H9 (cell line): ENCODE measurements around the gene DCT. TPM values are rescaled to one million over a fixed set of nuclear protein-coding genes. Genes with fewer than 3 reads are reported as not detected.

Experiments used
- DNase-seq: peaks from one replicate; pipeline ENCODE4 v3.0.0-alpha.2; 2017
- H2AFZ ChIP-seq: one replicate; pipeline ENCODE4 v1.6.1; 2013; ENCODE audit warnings: mild to moderate bottlenecking, low read length, control low read depth, moderate library complexity
- H2AK5ac ChIP-seq: 2 replicates; pipeline ENCODE4 v1.6.1; 2013; ENCODE audit warnings: low read length, control low read depth, mixed read lengths; ENCODE audit not compliant: insufficient read length
- H2BK120ac ChIP-seq: one replicate; pipeline ENCODE4 v1.6.1; 2013; ENCODE audit warnings: low read depth, mild to moderate bottlenecking, low read length, control low read depth, inconsistent platforms; ENCODE audit not compliant: poor library complexity, severe bottlenecking
- H2BK12ac ChIP-seq: 2 replicates; pipeline ENCODE4 v1.6.1; 2013; ENCODE audit warnings: low read length, control low read depth, mixed read lengths, low read depth; ENCODE audit not compliant: insufficient read length
- H2BK15ac ChIP-seq: 2 replicates; pipeline ENCODE4 v1.6.1; 2013; ENCODE audit warnings: low read depth, low read length, control low read depth
- H2BK20ac ChIP-seq: one replicate; pipeline ENCODE4 v1.6.1; 2013; ENCODE audit warnings: low read depth, mild to moderate bottlenecking, low read length, control low read depth, inconsistent platforms; ENCODE audit not compliant: poor library complexity, severe bottlenecking
- H2BK5ac ChIP-seq: 2 replicates; pipeline ENCODE4 v1.6.1; 2013; ENCODE audit warnings: low read length, control low read depth, mixed read lengths; ENCODE audit not compliant: insufficient read length
- H3K14ac ChIP-seq: 2 replicates; pipeline ENCODE4 v1.6.1; 2013; ENCODE audit warnings: low read length, control low read depth; ENCODE audit not compliant: insufficient read depth
- H3K18ac ChIP-seq: 2 replicates; pipeline ENCODE4 v1.6.1; 2013; ENCODE audit warnings: low read depth, mild to moderate bottlenecking, mixed read lengths, low read length, control low read depth; ENCODE audit not compliant: insufficient read length
- H3K23ac ChIP-seq: 2 replicates; pipeline ENCODE4 v1.6.1; 2013; ENCODE audit warnings: low read length, control low read depth, mixed read lengths, low read depth; ENCODE audit not compliant: insufficient read length
- H3K23me2 ChIP-seq: 2 replicates; pipeline ENCODE4 v1.6.1; 2013; ENCODE audit warnings: low read depth, mild to moderate bottlenecking, mixed read lengths, low read length, control low read depth; ENCODE audit not compliant: insufficient read length, poor library complexity, severe bottlenecking
- H3K27ac ChIP-seq: 2 replicates; pipeline ENCODE4 v1.5.1; 2013; ENCODE audit warnings: low read length, control low read depth, mixed read lengths, low read depth; ENCODE audit not compliant: insufficient read length
- H3K27me3 ChIP-seq: 2 replicates; pipeline ENCODE4 v1.6.1; 2013; ENCODE audit warnings: low read length, control low read depth, inconsistent platforms; ENCODE audit not compliant: insufficient read depth
- H3K4ac ChIP-seq: 2 replicates; pipeline ENCODE4 v1.6.1; 2013; ENCODE audit warnings: low read depth, mild to moderate bottlenecking, control low read depth, inconsistent platforms, low read length, moderate library complexity
- H3K4me1 ChIP-seq: 2 replicates; pipeline ENCODE4 v1.6.1; 2013; ENCODE audit warnings: low read length, control low read depth, inconsistent platforms; ENCODE audit not compliant: insufficient read depth
- H3K4me2 ChIP-seq: 2 replicates; pipeline ENCODE4 v1.6.1; 2013; ENCODE audit warnings: low read length, control low read depth, mixed read lengths; ENCODE audit not compliant: insufficient read length, insufficient read depth
- H3K56ac ChIP-seq: 2 replicates; pipeline ENCODE4 v1.6.1; 2013; ENCODE audit warnings: low read depth, mild to moderate bottlenecking, mixed read lengths, low read length, control low read depth; ENCODE audit not compliant: insufficient read length
- H3K79me1 ChIP-seq: 2 replicates; pipeline ENCODE4 v1.6.1; 2013; ENCODE audit warnings: low read depth, mild to moderate bottlenecking, moderate library complexity, low read length, control low read depth, inconsistent platforms; ENCODE audit not compliant: insufficient read depth, poor library complexity, severe bottlenecking
- H3K79me2 ChIP-seq: 2 replicates; pipeline ENCODE4 v1.6.1; 2013; ENCODE audit warnings: low read length, control low read depth, inconsistent platforms; ENCODE audit not compliant: insufficient read depth
- H3K9ac ChIP-seq: 2 replicates; pipeline ENCODE4 v1.6.1; 2013; ENCODE audit warnings: low read length, control low read depth, mixed read lengths; ENCODE audit not compliant: insufficient read length; ENCODE audit errors: extremely low read depth
- H3K9me3 ChIP-seq: one replicate; pipeline ENCODE4 v1.6.1; 2013; ENCODE audit warnings: low read depth, low read length, inconsistent platforms; ENCODE audit not compliant: control insufficient read depth
- H3T11ph ChIP-seq: one replicate; pipeline ENCODE4 v1.6.1; 2013; ENCODE audit warnings: mild to moderate bottlenecking, low read length, control low read depth, inconsistent platforms
- H4K20me1 ChIP-seq: one replicate; pipeline ENCODE4 v1.6.1; 2013; ENCODE audit not compliant: control insufficient read depth, insufficient read length, insufficient read depth
- H4K5ac ChIP-seq: 2 replicates; pipeline ENCODE4 v1.6.1; 2013; ENCODE audit warnings: low read depth, mild to moderate bottlenecking, mixed read lengths, low read length, control low read depth; ENCODE audit not compliant: insufficient read length
- H4K8ac ChIP-seq: replicated peaks from 2 replicates; pipeline ENCODE4 v1.6.1; 2013; ENCODE audit warnings: low read length, control low read depth, mixed read lengths, low read depth; ENCODE audit not compliant: insufficient read length
- H4K91ac ChIP-seq: 2 replicates; pipeline ENCODE4 v1.6.1; 2013; ENCODE audit warnings: low read depth, mild to moderate bottlenecking, moderate library complexity, mixed read lengths, low read length, control low read depth; ENCODE audit not compliant: insufficient read length
- H3K27ac Mint-ChIP-seq, 3 experiments: 2 replicates in 2 of 3; 3 replicates in 1 of 3; pipeline ENCODE4 v1.8.0; 2020 to 2021; ENCODE audit warnings: mixed read lengths in 3 of 3, mild to moderate bottlenecking in 1 of 3, moderate library complexity in 1 of 3
- H3K27me3 Mint-ChIP-seq: 2 replicates; pipeline ENCODE4 v1.8.0; 2021; ENCODE audit warnings: low read depth, mild to moderate bottlenecking, moderate library complexity, mixed read lengths
- H3K36me3 Mint-ChIP-seq, 3 experiments: 2 replicates in 2 of 3; 3 replicates in 1 of 3; pipeline ENCODE4 v1.8.0; 2020 to 2021; ENCODE audit warnings: low read depth in 3 of 3, mixed read lengths in 3 of 3; ENCODE audit not compliant: insufficient read depth in 1 of 3
- H3K4me1 Mint-ChIP-seq, 2 experiments: 2 replicates each; pipeline ENCODE4 v1.8.0; 2020; ENCODE audit warnings: mixed read lengths in 2 of 2
- H3K4me3 Mint-ChIP-seq, 2 experiments: 2 replicates in 1 of 2; 3 replicates in 1 of 2; pipeline ENCODE4 v1.8.0; 2020 to 2021; ENCODE audit warnings: mild to moderate bottlenecking in 2 of 2, mixed read lengths in 2 of 2, moderate library complexity in 1 of 2
- H3K9me3 Mint-ChIP-seq, 2 experiments: 2 replicates in 1 of 2; 3 replicates in 1 of 2; pipeline ENCODE4 v1.8.0; 2020; ENCODE audit warnings: mild to moderate bottlenecking in 2 of 2, mixed read lengths in 2 of 2, moderate library complexity in 1 of 2
- WGBS: extraction: QIAGEN DNeasy Blood & Tissue Kit; methylation state at CpG from one replicate; pipeline ENCODE4 v1.1.7; 2013; ENCODE audit warnings: missing lambda C conversion rate, low lambda C conversion rate, mixed read lengths; ENCODE audit not compliant: insufficient read length; ENCODE audit errors: extremely low coverage; 5-methylcytosine and 5-hydroxymethylcytosine counted together
- total RNA-seq: library from RNA; stranded (reverse); gene quantifications from 2 replicates; pipeline ENCODE4 v1.2.1, GENCODE V29; 2021
- TF ChIP-seq, protein P1 (sequence below): fragments of 200-600 bp; sonication (generic); conservative IDR thresholded peaks from 3 replicates; pipeline ENCODE4 v1.8.0; 2021; ENCODE audit warnings: antibody characterized with exemption, mild to moderate bottlenecking

The DCT gene
- total RNA-seq, 1 experiment from 2014 or later, result not detected

GRCh38 chr13:94390881-94391280 is 88.6 kb downstream of the DCT start:
- no CpG with 5 or more reads among the region's 2 CpGs for WGBS
- H2BK12ac ChIP-seq, result no peak overlapping the region
- H3K9me3 Mint-ChIP-seq, result no peaks in the 10 kb centered on the region
- H3T11ph ChIP-seq, result no peak overlapping the region
- H4K5ac ChIP-seq, result no peak overlapping the region
- no peak for DNase-seq
- H3K4me2 ChIP-seq, result no peak overlapping the region
- no peaks in the 10 kb centered on the region for H3K9me3 ChIP-seq
- no peak overlapping the region for H3K56ac ChIP-seq
- H4K20me1 ChIP-seq, result no peaks in the 10 kb centered on the region
- no peak overlapping the region for H2AK5ac ChIP-seq
- no peak overlapping the region for H3K4ac ChIP-seq
- H3K18ac ChIP-seq, result no peak overlapping the region
- H2BK120ac ChIP-seq, result no peak overlapping the region
- H3K23ac ChIP-seq, result no peak overlapping the region
- H3K4me3 Mint-ChIP-seq, result no peak overlapping the region
- no peak overlapping the region for H4K8ac ChIP-seq
- H3K27me3 ChIP-seq, result no peaks in the 10 kb centered on the region
- H3K79me1 ChIP-seq, result no peaks in the 10 kb centered on the region
- H3K14ac ChIP-seq, result no peak overlapping the region
- TF ChIP-seq, protein P1, sequence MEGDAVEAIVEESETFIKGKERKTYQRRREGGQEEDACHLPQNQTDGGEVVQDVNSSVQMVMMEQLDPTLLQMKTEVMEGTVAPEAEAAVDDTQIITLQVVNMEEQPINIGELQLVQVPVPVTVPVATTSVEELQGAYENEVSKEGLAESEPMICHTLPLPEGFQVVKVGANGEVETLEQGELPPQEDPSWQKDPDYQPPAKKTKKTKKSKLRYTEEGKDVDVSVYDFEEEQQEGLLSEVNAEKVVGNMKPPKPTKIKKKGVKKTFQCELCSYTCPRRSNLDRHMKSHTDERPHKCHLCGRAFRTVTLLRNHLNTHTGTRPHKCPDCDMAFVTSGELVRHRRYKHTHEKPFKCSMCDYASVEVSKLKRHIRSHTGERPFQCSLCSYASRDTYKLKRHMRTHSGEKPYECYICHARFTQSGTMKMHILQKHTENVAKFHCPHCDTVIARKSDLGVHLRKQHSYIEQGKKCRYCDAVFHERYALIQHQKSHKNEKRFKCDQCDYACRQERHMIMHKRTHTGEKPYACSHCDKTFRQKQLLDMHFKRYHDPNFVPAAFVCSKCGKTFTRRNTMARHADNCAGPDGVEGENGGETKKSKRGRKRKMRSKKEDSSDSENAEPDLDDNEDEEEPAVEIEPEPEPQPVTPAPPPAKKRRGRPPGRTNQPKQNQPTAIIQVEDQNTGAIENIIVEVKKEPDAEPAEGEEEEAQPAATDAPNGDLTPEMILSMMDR, result no peak
- H3K79me2 ChIP-seq, result no peaks in the 10 kb centered on the region
- no peaks in the 10 kb centered on the region for H3K27me3 Mint-ChIP-seq
- H3K4me1 ChIP-seq, result peaks cover 2% of the 10 kb centered on the region; the same call in 1 of the 2 replicates
- no peak overlapping the region for H2BK15ac ChIP-seq
- H3K36me3 Mint-ChIP-seq, result no peaks in the 10 kb centered on the region
- H3K9ac ChIP-seq, result no peak overlapping the region
- H3K23me2 ChIP-seq, result no peaks in the 10 kb centered on the region
- H2BK5ac ChIP-seq, result no peak overlapping the region
- no peak overlapping the region for H2BK20ac ChIP-seq
- H2AFZ ChIP-seq, result no peak overlapping the region
- H4K91ac ChIP-seq, result no peak overlapping the region
- H3K4me1 Mint-ChIP-seq, result peaks cover 18 to 20% of the 10 kb centered on the region in 2 experiments
- no peak overlapping the region for H3K27ac ChIP-seq
- H3K27ac Mint-ChIP-seq, result no peak overlapping the region
